ENCODE results near the gene NDUFA12. TPM values are rescaled to one million over a fixed set of nuclear protein-coding genes. Genes with fewer than 3 reads are reported as not detected.
A peak's percentile ranks its signal among the peaks of the same experiment; 100 is the strongest.

Gene NDUFA12
- total and polyA plus RNA-seq, 2 of the 13 experiments (the other 11 are each of a cell fraction or from before 2014, with no cell fraction given): 101 to 173 TPM

DNA sequence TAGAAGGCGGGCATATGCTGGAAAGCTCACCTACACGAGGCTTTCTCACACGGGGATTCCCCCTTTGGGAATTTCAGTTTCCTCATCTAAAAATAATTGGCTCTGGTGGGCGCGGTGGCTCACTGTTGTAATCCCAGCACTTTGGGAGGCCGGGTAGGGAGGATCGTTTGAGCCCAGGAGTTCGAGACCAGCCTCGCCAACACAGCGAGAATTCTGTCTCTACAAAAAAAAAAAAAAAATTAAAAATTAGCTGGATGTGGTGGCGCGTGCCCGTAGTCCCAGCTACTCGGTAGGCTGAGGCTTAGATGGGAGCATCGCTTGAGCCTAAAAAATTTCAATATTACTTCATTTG, 400 bp upstream of the NDUFA12 start (continued):
- TF ChIP-seq, protein P1, sequence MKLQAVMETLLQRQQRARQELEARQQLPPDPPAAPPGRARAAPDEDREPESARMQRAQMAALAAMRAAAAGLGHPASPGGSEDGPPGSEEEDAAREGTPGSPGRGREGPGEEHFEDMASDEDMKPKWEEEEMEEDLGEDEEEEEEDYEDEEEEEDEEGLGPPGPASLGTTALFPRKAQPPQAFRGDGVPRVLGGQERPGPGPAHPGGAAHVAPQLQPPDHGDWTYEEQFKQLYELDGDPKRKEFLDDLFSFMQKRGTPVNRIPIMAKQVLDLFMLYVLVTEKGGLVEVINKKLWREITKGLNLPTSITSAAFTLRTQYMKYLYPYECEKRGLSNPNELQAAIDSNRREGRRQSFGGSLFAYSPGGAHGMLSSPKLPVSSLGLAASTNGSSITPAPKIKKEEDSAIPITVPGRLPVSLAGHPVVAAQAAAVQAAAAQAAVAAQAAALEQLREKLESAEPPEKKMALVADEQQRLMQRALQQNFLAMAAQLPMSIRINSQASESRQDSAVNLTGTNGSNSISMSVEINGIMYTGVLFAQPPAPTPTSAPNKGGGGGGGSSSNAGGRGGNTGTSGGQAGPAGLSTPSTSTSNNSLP (IDR thresholded peaks at IDR 0.05; ENCODE audit: low read depth, low read length): no peak
- TF ChIP-seq, protein P2, sequence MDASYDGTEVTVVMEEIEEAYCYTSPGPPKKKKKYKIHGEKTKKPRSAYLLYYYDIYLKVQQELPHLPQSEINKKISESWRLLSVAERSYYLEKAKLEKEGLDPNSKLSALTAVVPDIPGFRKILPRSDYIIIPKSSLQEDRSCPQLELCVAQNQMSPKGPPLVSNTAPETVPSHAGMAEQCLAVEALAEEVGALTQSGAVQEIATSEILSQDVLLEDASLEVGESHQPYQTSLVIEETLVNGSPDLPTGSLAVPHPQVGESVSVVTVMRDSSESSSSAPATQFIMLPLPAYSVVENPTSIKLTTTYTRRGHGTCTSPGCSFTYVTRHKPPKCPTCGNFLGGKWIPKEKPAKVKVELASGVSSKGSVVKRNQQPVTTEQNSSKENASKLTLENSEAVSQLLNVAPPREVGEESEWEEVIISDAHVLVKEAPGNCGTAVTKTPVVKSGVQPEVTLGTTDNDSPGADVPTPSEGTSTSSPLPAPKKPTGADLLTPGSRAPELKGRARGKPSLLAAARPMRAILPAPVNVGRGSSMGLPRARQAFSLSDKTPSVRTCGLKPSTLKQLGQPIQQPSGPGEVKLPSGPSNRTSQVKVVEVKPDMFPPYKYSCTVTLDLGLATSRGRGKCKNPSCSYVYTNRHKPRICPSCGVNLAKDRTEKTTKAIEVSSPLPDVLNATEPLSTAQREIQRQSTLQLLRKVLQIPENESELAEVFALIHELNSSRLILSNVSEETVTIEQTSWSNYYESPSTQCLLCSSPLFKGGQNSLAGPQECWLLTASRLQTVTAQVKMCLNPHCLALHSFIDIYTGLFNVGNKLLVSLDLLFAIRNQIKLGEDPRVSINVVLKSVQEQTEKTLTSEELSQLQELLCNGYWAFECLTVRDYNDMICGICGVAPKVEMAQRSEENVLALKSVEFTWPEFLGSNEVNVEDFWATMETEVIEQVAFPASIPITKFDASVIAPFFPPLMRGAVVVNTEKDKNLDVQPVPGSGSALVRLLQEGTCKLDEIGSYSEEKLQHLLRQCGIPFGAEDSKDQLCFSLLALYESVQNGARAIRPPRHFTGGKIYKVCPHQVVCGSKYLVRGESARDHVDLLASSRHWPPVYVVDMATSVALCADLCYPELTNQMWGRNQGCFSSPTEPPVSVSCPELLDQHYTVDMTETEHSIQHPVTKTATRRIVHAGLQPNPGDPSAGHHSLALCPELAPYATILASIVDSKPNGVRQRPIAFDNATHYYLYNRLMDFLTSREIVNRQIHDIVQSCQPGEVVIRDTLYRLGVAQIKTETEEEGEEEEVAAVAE (CRISPR knock-in tag; IDR thresholded peaks at IDR 0.05; ENCODE audit: borderline replicate concordance): no peak; the same call in 1 of the 2 replicates
- TF ChIP-seq ZNF792 (CRISPR knock-in tag; IDR thresholded peaks at IDR 0.05) (0 out of 2 replicates have a peak, but pooled peaks have one; percentile 4), ZNF430 (CRISPR knock-in tag; IDR thresholded peaks at IDR 0.05) (0 out of 2 replicates have a peak, but pooled peaks have one; percentile 17), ZBTB38 (CRISPR knock-in tag; IDR thresholded peaks at IDR 0.05) (peak; percentile 92), ZNF766 (CRISPR knock-in tag; IDR thresholded peaks at IDR 0.05; ENCODE audit: borderline replicate concordance) (0 out of 2 replicates have a peak, but pooled peaks have one; percentile 2), CREB1 (IDR thresholded peaks at IDR 0.05) (no peak), CREB1 (CRISPR knock-in tag; IDR thresholded peaks at IDR 0.05) (no peak), ZNF572 (CRISPR knock-in tag; IDR thresholded peaks at IDR 0.05) (no peak), ZNF615 (CRISPR knock-in tag; IDR thresholded peaks at IDR 0.05; ENCODE audit: borderline replicate concordance) (0 out of 2 replicates have a peak, but pooled peaks have one; percentile 20), ZNF124 (CRISPR knock-in tag; IDR thresholded peaks at IDR 0.05) (no peak; the same call in 1 of the 2 replicates), DPF2 (CRISPR knock-in tag; IDR thresholded peaks at IDR 0.05; ENCODE audit: borderline replicate concordance, low read depth) (no peak), HNRNPUL1 (IDR thresholded peaks at IDR 0.05; ENCODE audit: low read depth, low read length) (no peak)
- TF ChIP-seq, protein P3, sequence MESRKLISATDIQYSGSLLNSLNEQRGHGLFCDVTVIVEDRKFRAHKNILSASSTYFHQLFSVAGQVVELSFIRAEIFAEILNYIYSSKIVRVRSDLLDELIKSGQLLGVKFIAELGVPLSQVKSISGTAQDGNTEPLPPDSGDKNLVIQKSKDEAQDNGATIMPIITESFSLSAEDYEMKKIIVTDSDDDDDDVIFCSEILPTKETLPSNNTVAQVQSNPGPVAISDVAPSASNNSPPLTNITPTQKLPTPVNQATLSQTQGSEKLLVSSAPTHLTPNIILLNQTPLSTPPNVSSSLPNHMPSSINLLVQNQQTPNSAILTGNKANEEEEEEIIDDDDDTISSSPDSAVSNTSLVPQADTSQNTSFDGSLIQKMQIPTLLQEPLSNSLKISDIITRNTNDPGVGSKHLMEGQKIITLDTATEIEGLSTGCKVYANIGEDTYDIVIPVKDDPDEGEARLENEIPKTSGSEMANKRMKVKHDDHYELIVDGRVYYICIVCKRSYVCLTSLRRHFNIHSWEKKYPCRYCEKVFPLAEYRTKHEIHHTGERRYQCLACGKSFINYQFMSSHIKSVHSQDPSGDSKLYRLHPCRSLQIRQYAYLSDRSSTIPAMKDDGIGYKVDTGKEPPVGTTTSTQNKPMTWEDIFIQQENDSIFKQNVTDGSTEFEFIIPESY (CRISPR knock-in tag; IDR thresholded peaks at IDR 0.05): no peak
- TF ChIP-seq, protein P4, sequence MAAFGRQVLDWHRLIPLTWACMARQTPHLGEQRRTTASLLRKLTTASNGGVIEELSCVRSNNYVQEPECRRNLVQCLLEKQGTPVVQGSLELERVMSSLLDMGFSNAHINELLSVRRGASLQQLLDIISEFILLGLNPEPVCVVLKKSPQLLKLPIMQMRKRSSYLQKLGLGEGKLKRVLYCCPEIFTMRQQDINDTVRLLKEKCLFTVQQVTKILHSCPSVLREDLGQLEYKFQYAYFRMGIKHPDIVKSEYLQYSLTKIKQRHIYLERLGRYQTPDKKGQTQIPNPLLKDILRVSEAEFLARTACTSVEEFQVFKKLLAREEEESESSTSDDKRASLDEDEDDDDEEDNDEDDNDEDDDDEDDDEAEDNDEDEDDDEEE (CRISPR knock-in tag; IDR thresholded peaks at IDR 0.05): 0 out of 2 replicates have a peak, but pooled peaks have one; percentile 45
- TF ChIP-seq, protein P5, sequence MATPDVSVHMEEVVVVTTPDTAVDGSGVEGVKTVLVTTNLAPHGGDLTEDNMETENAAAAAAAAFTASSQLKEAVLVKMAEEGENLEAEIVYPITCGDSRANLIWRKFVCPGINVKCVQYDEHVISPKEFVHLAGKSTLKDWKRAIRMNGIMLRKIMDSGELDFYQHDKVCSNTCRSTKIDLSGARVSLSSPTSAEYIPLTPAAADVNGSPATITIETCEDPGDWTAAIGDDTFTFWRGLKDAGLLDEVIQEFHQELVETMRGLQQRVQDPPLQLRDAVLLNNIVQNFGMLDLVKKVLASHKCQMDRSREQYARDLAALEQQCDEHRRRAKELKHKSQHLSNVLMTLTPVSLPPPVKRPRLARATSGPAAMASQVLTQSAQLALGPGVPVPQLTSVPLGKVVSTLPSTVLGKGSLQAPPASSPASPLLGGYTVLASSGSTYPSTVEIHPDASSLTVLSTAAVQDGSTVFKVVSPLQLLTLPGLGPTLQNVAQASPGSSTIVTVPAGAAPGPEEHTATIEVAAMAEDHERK (CRISPR knock-in tag; IDR thresholded peaks at IDR 0.05; ENCODE audit: low read depth): no peak
- TF ChIP-seq, protein P6, sequence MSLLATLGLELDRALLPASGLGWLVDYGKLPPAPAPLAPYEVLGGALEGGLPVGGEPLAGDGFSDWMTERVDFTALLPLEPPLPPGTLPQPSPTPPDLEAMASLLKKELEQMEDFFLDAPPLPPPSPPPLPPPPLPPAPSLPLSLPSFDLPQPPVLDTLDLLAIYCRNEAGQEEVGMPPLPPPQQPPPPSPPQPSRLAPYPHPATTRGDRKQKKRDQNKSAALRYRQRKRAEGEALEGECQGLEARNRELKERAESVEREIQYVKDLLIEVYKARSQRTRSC (CRISPR knock-in tag; IDR thresholded peaks at IDR 0.05; ENCODE audit: low read depth): no peak
